ENCODE data around the gene CASTOR1.

- TF ChIP-seq STAT6 (CRISPR knock-in tag; conservative IDR thresholded peaks at IDR 0.05; ENCODE audit: low read depth) (no peak), PRDM15 (CRISPR knock-in tag; IDR thresholded peaks at IDR 0.05) (no peak), CTCF (IDR thresholded peaks at IDR 0.05) (no peak), ZNF512 (CRISPR knock-in tag; IDR thresholded peaks at IDR 0.05; ENCODE audit: borderline replicate concordance) (no peak), ZBTB43 (CRISPR knock-in tag; IDR thresholded peaks at IDR 0.05) (no peak), ATF1 (CRISPR knock-in tag; IDR thresholded peaks at IDR 0.05) (no peak)
These were observed 36.7 kb downstream of the CASTOR1 start for GRCh38 chr22:30252411-30253204.
